OCI-LY1 (cell line): ENCODE results near the gene KIRREL2.
"Not testable (repeated sequence)": the region's sequence is repeated elsewhere in the genome, so short reads cannot be mapped to it uniquely, and the experiment has no call there.

Source experiments
- CTCF ChIP-seq: fragments of 200-600 bp; sonication (generic), shearing (Covaris generic); IDR thresholded peaks from 2 replicates; pipeline ENCODE4 v1.5.1; 2017; ENCODE audit warnings: mild to moderate bottlenecking, antibody characterized with exemption, low read length, moderate library complexity, mixed read lengths
- EZH2 ChIP-seq: fragments of 200-600 bp; sonication (generic), shearing (Covaris generic); IDR thresholded peaks from 2 replicates; pipeline ENCODE4 v1.8.0; 2017; ENCODE audit warnings: borderline replicate concordance, mixed run types, mild to moderate bottlenecking, antibody characterized with exemption, low read length, moderate library complexity, mixed read lengths

DNA sequence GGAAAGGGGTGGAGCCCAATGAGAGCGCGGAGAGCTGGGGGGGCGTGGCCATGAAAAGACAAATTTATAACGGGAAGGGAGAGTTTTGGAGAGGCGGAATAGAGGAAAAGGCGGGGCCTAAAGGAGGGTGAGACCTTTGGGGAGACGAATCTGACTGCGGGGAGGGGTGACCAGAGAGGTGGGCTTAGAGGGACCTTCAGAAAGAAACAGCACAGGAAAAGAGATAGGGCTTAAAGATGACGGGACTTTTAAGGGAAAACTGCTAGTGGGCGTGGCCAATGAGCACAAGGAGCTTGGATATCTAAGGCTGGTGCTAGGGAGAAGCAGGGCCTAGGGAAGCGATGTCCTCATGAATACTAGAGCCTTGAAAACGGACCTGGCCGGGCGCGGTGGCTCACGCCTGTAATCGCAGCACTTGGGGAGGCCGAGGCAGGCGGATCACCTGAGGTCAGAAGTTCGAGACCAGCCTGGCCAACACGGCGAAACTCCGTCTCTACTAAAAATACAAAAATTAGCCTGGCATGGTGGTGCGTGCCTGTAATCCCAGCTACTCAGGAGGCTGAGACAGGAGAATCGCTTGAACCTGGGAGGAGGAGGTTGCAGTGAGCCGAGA lies 13.5 kb downstream of the KIRREL2 start:
- TF ChIP-seq CTCF, EZH2: not testable (repeated sequence)
